Kidney glomerular epithelial cell (primary cell): ENCODE results near the gene RETREG3.
"Not testable (repeated sequence)": the region's sequence is repeated elsewhere in the genome, so short reads cannot be mapped to it uniquely, and the experiment has no call there.

Experiments
- DNase-seq: peaks from one replicate; lab custom pipeline; 2025; lab: John Stamatoyannopoulos, UW

Gene RETREG3

GRCh38 chr17:42609182-42609813, at the start of gene RETREG3, which contains the start of gene TUBG1:
Gene RETREG3, minus strand, starts transcription at chr17:42609374. Its CDS starts 50 bp downstream, at chr17:42609324.
Gene TUBG1, plus strand, starts transcription at chr17:42609683. Its CDS starts 55 bp downstream, at chr17:42609738.
- peak; percentile 98 for DNase-seq

DNA sequence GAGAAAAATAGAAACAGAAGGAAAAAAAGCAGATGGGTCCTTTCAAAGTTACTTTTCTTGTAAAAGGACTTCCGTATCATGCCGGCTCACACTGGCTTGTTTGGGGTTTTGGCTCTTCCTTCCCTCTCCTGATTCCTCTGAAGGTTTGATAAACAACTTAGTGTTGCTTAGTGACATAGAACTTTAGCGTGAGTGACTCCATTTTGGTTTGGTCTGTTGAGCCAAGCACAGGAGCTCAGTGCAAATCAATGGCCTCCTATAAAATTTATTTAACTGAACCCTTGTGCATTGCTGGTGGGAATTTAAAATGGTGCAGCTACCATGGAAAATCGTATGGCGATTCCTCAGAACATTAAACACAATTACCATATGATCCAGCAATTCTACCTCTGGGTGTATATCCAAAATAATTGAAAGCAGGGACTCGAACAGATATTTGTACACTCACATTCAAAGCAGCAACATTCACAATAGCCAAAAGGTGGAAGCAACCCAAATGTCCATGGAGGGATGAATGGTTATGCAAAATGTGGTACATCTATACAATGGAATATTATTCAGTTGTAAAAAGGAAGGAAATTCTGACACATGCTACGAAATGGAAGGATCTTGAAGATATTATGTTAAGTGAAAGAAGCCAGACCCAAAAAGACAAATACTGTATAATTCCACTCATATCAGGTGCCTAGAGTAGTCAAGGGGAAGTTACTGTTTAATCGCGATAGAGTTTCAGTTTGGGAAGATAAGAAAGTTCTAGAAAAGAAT, 48.8 kb upstream of the RETREG3 start:
- DNase-seq = no peak

DNA sequence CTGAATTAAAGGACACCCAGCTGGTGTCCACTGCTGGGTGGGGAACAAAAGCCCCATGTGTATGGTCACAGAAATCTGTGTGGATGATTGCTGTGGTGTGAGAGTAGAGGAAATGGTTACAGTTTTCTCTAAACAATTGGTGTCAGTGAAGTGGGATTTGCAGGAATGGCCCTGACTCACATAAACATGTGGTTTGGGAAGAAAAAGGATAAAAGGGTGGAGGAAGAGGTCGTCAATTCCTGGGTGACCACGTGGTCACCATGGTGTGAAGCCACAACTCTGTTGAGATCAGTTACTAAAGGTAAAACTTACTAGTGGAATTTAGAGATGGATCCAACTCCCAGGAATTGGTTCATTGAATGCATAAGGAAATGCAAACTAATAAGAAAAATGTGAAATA, 46.4 kb upstream of the RETREG3 start:
- no peak for DNase-seq

DNA sequence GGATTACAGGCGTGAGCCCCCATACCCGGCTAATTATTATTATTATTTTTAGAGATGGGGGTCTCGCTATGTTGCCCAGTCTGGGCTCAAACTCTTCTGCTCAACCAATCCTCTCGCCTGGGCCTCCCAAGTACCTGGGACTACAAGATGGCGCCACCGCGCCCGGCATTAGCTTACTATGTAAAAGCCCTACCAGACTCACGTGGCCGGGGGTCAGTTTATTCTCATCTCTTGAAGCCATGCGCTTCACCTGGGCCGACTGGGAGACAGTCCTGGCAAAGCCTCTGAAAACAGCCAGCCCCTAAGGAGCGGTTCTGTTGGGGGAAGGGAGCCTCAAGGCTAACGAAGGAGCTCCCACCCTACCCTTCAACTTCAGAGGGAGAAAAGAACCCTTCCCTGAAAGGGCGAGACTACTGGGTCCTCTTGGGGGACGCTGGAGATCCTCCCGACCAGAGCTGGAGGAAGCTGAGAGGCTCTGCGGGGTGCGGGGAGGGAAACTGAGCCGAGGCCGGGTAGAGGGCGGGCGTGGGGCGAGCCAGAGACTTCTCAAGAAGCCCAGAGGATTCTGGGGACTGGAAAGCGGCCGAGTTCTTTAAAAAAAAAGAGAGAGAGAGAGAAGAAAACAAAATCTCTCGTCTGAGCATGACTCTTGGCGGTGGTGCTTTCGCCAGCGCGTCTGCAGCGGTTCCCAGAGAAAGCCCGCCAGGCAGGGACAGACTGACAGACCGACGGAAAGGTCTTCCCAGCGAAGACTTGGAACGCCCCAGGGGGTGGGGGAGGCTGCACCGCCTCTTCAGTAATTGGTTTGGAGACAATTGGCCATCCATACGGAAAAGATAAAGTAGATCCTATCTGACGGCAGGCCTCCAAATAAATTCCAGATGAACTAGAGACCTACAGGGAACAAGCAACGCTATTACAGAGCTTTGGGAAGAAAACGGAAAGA, 44.3 kb upstream of the RETREG3 start:
- DNase-seq = no peak

GRCh38 chr17:42651392-42651791, 42.2 kb upstream of the RETREG3 start:
- no peak for DNase-seq

DNA sequence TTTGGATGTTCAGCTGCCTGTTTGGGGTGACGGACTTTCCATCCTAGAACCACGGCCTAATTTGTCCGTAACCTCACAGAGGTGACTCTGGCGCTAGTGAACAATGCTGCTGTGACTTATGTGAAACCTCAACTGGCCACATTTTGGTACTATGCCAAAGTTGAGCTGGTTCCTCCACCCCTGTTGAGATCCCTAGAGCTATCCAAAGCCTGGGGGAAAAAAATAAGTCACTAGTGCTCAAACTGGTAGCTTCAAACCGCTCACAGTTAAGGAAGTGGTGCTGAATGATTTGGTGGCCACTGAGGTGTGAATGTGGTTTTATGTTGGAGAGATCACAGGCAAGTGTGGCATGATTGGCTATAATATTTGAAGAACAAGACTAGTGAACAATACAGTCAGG, 38.6 kb upstream of the RETREG3 start:
- no peak for DNase-seq

GRCh38 chr17:42642336-42642735, 33.2 kb upstream of the RETREG3 start:
- DNase-seq = no peak

DNA sequence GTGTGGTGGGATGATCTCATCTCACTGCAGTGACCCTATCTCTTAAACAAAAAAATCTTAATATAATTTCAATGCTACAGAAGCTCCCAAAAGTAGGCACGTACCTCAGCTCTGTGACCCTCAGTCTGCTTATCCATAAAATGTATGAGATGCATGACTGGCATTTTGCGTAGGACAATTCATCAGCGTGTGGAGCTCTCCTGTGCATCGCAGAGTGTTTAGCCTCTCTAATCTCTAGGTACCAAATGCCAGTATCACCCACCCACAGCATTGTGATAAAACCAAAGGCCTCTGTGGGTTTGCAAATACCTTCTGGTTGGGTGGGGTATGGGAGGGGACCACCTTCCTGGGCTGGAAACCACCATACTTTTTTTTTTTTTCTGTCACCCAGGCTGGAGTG, 30.9 kb upstream of the RETREG3 start:
- DNase-seq = no peak

GRCh38 chr17:42639525-42640113, 30.4 kb upstream of the RETREG3 start:
- DNase-seq = no peak

DNA sequence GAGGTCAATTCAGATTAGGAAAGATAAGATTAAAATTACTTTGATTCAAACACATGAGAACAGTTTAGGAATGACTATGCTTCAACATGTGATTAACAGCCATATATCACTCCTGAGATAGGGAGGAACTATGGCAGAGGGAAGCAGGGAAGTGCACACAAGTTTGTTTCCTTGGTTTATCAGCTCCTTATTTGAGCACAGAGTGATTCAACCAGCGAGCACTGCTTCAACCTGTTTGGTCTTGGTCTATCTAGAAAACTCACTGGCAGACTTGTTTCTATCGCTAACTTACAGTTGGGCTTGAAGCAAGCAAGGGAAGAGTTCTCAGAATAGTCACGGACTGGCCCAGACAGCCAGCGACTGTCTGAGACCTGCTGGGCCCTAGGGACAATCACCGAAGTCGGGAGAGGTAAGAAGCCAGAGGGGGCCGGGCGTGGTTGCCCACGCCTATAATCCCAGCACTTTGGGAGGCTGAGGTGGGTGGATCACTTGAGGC, 23.8 kb upstream of the RETREG3 start:
- no peak for DNase-seq

DNA sequence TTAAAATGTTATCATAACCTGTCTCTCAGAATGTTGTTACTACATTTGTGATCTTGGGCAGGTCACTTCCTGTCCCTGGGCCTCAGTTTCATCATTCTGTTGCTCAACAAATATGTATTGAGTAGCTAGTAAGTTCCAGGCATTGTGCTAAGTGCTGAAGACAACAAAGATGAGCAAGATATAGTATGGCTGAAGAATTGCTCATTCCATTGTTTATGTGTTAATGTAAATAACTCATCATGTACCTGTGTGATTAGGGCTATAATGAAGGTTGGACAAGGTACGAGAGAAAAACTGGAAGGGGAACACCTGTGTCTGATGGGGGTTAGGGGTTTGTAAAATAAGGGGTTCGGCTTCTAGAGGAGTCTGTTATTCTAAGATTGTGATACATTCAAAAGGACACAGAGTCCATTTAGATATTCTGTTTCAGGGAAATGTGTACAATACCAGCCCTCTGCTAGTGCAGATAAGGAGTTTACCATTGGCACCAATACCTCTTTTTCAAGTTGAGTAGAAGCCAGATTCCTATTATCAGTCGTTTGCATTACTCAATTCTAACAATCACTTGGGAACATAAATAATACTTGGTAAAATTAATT, 20.3 kb upstream of the RETREG3 start:
- no peak for DNase-seq

- DNase-seq = not testable (repeated sequence)
These were observed 18.0 kb upstream of the RETREG3 start for GRCh38 chr17:42627032-42627764.

GRCh38 chr17:42623732-42624596, 14.8 kb upstream of the RETREG3 start:
- no peak for DNase-seq

DNA sequence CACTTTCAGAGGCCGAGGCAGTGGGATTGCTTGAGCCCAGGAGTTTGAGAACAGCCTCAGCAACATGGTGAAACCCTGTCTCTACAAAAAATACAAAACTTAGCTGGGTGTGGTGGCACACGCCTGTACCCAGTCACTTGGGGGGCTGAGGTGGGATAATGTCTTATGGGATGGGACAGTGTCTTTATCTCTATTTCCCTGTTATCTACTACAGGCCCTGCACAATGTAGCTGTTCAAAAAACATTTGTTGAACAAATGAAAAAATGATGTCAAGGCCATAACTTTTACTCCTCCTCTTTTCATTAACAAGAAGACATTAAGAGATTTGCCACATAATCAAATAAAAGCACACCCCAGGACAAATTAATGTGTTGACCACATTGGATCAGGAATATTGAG, 14.1 kb upstream of the RETREG3 start:
- DNase-seq = no peak

- not testable (repeated sequence) for DNase-seq
These were observed 12.8 kb upstream of the RETREG3 start for GRCh38 chr17:42621987-42622386.

- DNase-seq = no peak
These were observed 9.4 kb upstream of the RETREG3 start for GRCh38 chr17:42618442-42619150.

- no peak for DNase-seq
These were observed 8.8 kb upstream of the RETREG3 start for GRCh38 chr17:42617956-42618431.

- no peak for DNase-seq
These were observed 4.6 kb upstream of the RETREG3 start for GRCh38 chr17:42613699-42614295.
